GM19468 (cell line): Measurements from ENCODE around the gene ANKRD45.
"Not testable (repeated sequence)": the region's sequence is repeated elsewhere in the genome, so short reads cannot be mapped to it uniquely, and the experiment has no call there.

ENCODE experiments used
- ATAC-seq: cut with Tn5 transposase; IDR thresholded peaks from one replicate; pipeline ENCODE4 v1.9.1; 2021; ENCODE audit warnings: mild to moderate bottlenecking, moderate library complexity, moderate number of reproducible peaks; ENCODE audit not compliant: unreplicated experiment; ENCODE audit errors: extremely low read depth

ANKRD45 gene

DNA sequence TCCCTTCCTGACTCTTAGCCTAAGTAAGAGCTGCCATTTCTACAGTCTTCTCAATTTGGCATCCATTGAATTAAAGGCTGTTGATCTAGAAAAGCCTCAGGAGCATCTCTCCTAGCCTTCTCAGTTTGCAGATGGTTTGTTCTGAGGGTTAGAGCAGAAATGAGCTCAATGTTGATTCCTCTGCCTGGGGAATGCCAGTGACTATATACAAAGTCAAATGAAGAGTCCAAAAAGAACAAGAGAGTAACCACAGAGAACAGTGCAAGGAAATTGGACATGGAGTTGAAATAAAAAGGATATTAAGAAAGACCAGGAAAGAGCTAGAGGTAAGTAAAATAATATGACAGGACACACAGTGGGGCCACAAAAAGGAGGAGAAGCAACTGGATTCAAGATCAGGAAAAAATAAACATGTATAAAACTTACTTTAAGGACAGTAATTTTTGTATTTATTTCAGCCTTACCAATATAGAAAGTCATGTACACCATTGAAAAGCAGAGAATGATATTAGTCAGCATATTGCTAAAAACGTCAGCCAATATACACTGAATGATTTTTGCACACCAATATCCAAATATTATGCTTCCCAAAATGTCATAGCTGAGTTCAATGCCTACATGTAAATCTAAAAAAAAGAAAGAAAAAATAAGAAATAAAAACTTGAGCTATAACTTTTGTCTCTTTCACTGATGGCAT is 88.1 kb downstream of the ANKRD45 start:
- no peak for ATAC-seq

GRCh38 chr1:173580658-173581057 is 89.0 kb downstream of the ANKRD45 start:
- ATAC-seq = no peak

GRCh38 chr1:173580071-173580470 is 89.6 kb downstream of the ANKRD45 start:
- ATAC-seq = no peak

- ATAC-seq = no peak
Observed at GRCh38 chr1:173573596-173573995, 96.1 kb downstream of the ANKRD45 start.

DNA sequence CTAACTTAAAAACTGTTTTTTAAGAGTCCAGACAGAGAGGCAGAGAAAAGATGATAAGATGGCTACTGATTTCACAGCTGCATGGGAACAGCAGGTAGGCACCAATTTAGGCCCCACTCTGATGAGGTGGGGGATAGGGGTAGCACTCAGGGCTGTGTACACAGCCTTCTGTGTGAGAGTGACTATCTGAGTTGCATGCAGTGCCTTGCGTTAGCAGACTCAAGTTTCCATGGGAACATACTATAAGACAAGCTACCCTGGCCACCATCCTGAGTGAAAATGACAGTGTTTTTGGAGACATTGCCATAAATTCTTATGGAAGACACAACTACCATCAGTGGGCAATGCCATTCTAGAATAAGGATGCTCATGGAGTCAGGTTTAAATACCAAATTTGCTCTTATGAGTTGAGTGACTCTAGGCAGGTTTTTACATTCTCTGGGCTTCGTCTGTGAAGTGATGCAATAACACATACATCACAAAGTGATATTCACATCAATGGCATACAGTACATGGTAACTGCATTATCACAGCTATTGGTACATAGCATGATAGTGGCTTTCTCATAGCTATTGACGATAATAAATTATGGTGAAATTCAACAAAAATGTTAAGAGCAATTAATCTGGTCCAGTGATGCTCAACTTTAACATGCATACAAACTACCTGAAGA is 97.3 kb downstream of the ANKRD45 start:
- ATAC-seq = no peak

- ATAC-seq = no peak
Observed at GRCh38 chr1:173570370-173571007, 99.2 kb downstream of the ANKRD45 start.

DNA sequence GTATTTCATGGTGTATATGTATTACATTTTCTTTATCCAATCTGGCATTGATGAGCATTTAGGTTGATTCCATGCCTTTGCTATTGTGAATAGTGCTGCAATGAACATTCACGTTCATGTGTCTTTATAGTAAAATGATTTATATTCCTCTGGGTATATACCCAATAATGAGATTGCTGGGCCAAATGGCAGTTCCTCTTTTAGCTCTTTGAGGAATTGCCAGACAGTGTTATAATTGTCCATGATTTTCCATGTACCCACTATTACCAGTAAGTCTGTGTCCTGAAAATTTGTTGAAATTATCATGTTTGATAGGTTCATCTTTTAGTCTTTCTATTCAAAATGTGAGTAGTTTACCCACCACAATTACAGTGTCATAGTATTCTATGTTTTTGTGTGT is 101.2 kb downstream of the ANKRD45 start:
- no peak for ATAC-seq

- ATAC-seq = not testable (repeated sequence)
Observed at GRCh38 chr1:173563846-173564245, 105.8 kb downstream of the ANKRD45 start.

DNA sequence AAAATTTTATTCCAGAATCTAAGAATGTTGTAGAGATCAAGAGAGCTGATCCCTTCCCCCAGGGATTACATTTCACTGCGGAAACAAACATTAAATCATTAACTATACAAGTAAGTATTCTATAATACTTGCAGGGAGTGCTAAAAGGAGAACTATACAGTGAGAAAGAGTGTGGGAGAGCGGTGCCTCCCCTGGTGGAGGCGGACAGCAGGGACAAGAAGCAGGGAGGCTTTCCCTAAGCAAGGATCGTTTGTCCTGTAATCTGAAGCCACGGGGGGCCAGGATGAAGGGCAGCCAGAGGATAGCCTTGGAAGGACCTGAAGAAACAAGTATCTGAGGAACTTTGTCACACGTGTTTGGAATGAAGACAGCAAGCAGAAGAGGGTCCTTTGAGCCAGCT is 106.8 kb downstream of the ANKRD45 start:
- ATAC-seq = no peak

GRCh38 chr1:173561263-173561662 is 108.4 kb downstream of the ANKRD45 start:
- ATAC-seq = no peak

DNA sequence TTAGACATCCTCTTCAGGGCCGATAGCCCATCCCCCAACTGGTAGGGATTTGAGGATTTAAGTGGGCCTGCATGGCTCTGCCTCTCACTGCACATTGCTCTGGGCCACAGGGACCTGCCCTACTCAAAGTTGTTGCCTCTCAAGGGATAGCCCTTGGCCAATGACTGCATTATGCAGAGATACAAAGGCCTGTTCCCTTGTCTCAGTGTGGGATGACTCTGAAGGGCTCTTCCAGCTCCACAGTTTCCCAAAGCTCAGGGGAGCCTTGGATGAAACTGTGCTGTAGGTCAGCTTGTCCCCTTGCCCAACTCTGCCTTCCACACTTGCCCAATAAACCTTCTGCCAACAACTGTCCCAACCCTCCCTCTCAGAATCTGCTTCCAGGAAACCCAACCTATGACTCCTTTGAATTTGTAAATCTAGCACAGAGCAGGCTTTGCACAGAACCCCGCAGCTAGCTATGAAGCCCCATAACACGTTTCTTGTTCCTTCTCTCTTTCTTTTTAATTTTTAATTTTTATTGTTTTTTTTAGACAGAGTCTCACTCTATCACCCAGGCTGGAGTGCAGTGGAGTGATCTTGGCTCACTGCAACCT is 109.3 kb downstream of the ANKRD45 start:
- no peak for ATAC-seq
